CD4-positive, alpha-beta T cell treated with Interleukin-1 beta for 1 hour (primary cell): ENCODE results near the gene GPR155.
"Not testable (repeated sequence)": the region's sequence is repeated elsewhere in the genome, so short reads cannot be mapped to it uniquely, and the experiment has no call there.

Source experiments
- DNase-seq, 2 donors: peaks; one replicate each; pipeline ENCODE4 v3.0.0-alpha.2; 2020 to 2022

GPR155 gene

DNA sequence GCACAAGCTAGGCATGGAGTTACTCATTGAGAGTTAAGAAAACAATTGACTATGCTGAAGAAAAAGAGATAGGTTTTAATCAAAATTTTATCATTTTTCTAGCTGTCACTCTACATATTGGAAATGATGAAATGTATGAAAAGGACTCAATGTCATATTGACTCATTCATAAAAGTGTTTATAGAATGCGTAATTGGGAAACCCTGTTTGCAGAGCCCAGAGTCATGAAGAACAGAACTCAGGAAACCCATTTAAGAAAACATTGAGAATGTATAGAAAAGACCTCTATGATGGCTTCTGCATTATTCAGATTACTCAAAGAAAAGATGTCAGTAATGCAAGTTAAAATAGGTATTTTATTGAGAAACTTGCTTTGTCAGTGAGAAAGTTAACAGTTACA, 54.9 kb downstream of the GPR155 start:
- no peak for DNase-seq

- no peak for DNase-seq
Observed at GRCh38 chr2:174430066-174430465, 56.8 kb downstream of the GPR155 start.

DNA sequence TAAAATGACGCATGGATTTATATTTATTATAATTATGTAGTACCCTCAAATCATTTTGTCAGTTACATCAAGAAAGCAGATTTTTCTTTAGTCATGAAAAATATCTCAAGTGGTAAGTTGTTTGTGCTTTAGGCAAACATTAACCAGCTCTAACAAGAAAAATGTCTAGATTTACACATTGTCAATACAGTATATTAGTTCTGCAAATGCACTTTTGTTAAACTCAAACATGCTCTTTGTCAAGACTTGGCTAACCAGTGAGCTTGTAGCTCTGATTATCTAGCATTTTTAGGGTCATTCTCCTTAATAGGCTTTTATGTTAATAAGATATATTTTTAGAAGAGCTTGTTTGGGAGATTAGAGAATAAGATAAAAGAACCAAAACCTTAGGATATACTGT, 58.6 kb downstream of the GPR155 start:
- no peak for DNase-seq

DNA sequence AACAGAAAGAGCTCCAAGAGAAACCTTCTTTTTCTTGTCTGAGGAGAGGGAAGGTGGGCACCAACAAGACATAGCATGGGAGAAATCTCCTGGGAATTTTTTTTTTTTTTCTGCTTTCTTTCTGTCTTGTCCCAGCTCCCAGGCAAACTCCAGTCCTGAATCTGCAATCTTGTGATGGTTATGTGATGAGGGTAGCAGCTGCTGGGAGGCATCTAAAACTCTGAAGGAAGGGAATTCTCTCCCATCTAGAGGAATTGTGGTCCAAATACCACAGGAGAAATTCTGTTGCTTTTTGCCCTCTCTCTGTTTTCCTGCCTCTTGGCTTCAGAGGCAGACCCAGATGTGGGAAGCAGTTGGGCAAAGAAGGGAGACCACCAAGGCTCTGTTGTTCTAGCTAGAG, 74.6 kb downstream of the GPR155 start:
- no peak for DNase-seq

DNA sequence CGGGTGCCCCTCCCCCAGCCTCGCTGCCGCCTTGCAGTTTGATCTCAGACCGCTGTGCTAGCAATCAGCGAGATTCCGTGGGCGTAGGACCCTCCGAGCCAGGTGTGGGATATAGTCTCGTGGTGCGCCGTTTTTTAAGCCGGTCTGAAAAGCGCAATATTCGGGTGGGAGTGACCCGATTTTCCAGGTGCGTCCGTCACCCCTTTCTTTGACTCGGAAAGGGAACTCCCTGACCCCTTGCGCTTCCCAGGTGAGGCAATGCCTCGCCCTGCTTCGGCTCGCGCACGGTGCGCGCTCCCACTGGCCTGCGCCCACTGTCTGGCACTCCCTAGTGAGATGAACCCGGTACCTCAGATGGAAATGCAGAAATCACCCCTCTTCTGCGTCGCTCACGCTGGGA, 76.8 kb downstream of the GPR155 start:
- DNase-seq, result not testable (repeated sequence)

GRCh38 chr2:174403628-174404027, 83.2 kb downstream of the GPR155 start:
- no peak for DNase-seq

GRCh38 chr2:174400853-174401252, 86.0 kb downstream of the GPR155 start:
- no peak for DNase-seq

GRCh38 chr2:174399171-174399570, 87.7 kb downstream of the GPR155 start:
- DNase-seq, result no peak

GRCh38 chr2:174397773-174398172, 89.1 kb downstream of the GPR155 start:
- no peak for DNase-seq

- DNase-seq, result no peak
Observed at GRCh38 chr2:174395969-174396630, 90.7 kb downstream of the GPR155 start.

- DNase-seq, result peak; percentile 84 to 85
Observed at GRCh38 chr2:174395284-174395968, 91.4 kb downstream of the GPR155 start, which contains the start of gene SCRN3. SCRN3 (plus strand) TSS chr2:174395730; CDS start chr2:174398284, 2,554 bp downstream.

DNA sequence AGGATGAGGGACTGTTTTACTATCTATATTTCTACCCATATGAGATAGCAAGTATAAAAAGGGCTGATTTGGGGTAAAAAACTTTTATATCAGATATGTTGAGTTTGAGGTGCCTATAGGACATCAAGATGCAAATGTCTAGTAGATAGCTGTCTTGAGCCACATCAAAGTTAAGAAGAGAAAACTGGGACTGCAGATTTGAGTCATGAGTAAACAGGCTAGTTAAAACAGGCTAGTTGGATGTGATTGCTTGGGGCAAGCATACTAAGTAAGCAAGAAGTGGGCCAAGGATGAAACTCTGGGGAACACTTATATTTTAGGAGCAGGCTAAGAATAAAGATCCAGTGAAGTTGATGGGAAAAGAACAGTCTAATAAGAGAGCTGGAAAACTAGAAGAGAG, 94.1 kb downstream of the GPR155 start:
- no peak for DNase-seq

- not testable (repeated sequence) for DNase-seq
Observed at GRCh38 chr2:174390303-174390702, 96.5 kb downstream of the GPR155 start.

DNA sequence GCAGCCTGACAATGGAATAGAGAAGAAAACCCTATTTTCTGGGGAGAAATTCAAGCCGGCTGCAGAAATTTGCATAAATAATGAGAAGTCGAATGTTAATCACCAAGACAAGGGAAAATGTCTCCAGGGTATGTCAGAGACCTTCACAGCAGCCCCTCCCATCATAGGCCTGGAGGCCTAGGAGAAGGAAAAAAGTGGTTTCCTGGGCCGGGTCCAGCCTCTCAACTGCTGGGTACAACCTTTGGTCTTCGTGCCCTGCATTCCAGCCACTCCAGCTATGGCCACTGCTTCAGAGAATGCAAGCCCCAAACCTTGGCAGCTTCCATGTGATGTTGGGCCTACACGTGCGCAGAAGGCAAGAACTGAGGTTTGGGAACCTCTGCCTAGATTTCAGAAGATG, 97.3 kb downstream of the GPR155 start:
- DNase-seq, result no peak

DNA sequence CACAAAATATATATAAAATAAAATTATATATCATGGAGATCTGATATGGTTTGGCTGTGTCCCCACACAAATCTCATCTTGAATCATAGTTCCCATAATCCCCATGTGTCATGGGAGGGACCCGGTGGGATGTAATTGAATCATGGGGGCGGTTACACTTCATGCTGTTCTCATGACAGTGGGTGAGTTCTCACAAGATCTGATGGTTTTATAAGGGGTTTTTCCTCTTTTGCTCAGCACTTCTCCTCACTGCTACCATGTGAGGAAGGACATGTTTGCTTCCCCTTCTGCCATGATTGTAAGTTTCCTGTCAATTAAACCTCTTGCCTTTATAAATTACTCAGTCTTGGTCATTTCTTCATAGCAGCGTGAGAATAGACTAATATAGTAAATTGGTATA, 98.1 kb downstream of the GPR155 start:
- DNase-seq, result peak in 1 of 2 donors; percentile 14

- no peak for DNase-seq
Observed at GRCh38 chr2:174385201-174385600, 101.6 kb downstream of the GPR155 start.

GRCh38 chr2:174383796-174384195, 103.0 kb downstream of the GPR155 start:
- DNase-seq, result no peak
